Neutrophil (primary cell): Measurements from ENCODE around the gene BEX5.
"Not testable (repeated sequence)": the region's sequence is repeated elsewhere in the genome, so short reads cannot be mapped to it uniquely, and the experiment has no call there.

Experiments used
- H3K27ac ChIP-seq: fragments of 200-600 bp; sonication (generic); 2 replicates; pipeline ENCODE4 v1.5.1; 2016; ENCODE audit warnings: mild to moderate bottlenecking, moderate library complexity
- H3K27me3 ChIP-seq: fragments of 200-600 bp; sonication (generic); 2 replicates; pipeline ENCODE4 v1.6.0; 2016; ENCODE audit warnings: mild to moderate bottlenecking
- H3K36me3 ChIP-seq: fragments of 200-600 bp; sonication (generic); 2 replicates; pipeline ENCODE4 v1.5.1; 2017
- H3K4me1 ChIP-seq, 2 experiments: fragments of 200-600 bp in 1 of 2; sonication (generic) in 1 of 2; 1 replicate in 1 of 2; 2 replicates in 1 of 2; pipeline versions ENCODE4 v1.5.1 to v1.6.1; 2013 to 2016; ENCODE audit warnings: low read depth in 1 of 2, low read length in 1 of 2, mild to moderate bottlenecking in 1 of 2, moderate library complexity in 1 of 2; ENCODE audit not compliant: control insufficient read depth in 1 of 2, insufficient read depth in 1 of 2
- H3K4me3 ChIP-seq, 2 experiments: fragments of 200-600 bp in 1 of 2; sonication (generic) in 1 of 2; 1 replicate in 1 of 2; 2 replicates in 1 of 2; pipeline ENCODE4 v1.5.1; 2013 to 2016; ENCODE audit warnings: low read depth in 1 of 2, low read length in 1 of 2, mild to moderate bottlenecking in 1 of 2, moderate library complexity in 1 of 2
- H3K9me3 ChIP-seq: fragments of 200-600 bp; sonication (generic); 2 replicates; pipeline ENCODE4 v1.5.1; 2016
- TF ChIP-seq, protein P1 (sequence below): fragments of 200-600 bp; sonication (generic); IDR thresholded peaks from 2 replicates; pipeline ENCODE4 v1.5.1; 2016; ENCODE audit warnings: antibody characterized with exemption

Gene BEX5

GRCh38 chrX:102138064-102138463 lies 17.7 kb downstream of the BEX5 start:
- Histone ChIP-seq H3K27ac (no peak overlapping the region), H3K36me3 (no peaks in the 10 kb centered on the region), H3K9me3 (no peaks in the 10 kb centered on the region), H3K4me1 (no peaks in the 10 kb centered on the region), H3K4me3 (no peak overlapping the region), H3K27me3 (peaks cover 18% of the 10 kb centered on the region)
- TF ChIP-seq, protein P1, sequence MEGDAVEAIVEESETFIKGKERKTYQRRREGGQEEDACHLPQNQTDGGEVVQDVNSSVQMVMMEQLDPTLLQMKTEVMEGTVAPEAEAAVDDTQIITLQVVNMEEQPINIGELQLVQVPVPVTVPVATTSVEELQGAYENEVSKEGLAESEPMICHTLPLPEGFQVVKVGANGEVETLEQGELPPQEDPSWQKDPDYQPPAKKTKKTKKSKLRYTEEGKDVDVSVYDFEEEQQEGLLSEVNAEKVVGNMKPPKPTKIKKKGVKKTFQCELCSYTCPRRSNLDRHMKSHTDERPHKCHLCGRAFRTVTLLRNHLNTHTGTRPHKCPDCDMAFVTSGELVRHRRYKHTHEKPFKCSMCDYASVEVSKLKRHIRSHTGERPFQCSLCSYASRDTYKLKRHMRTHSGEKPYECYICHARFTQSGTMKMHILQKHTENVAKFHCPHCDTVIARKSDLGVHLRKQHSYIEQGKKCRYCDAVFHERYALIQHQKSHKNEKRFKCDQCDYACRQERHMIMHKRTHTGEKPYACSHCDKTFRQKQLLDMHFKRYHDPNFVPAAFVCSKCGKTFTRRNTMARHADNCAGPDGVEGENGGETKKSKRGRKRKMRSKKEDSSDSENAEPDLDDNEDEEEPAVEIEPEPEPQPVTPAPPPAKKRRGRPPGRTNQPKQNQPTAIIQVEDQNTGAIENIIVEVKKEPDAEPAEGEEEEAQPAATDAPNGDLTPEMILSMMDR: no peak

GRCh38 chrX:102129473-102129872 lies 26.3 kb downstream of the BEX5 start:
- Histone ChIP-seq H3K4me1 (no peaks in the 10 kb centered on the region), H3K9me3 (no peaks in the 10 kb centered on the region), H3K36me3 (no peaks in the 10 kb centered on the region), H3K4me3 (no peak overlapping the region), H3K27ac (no peak overlapping the region), H3K27me3 (peaks cover 41% of the 10 kb centered on the region)
- TF ChIP-seq, protein P1: no peak

DNA sequence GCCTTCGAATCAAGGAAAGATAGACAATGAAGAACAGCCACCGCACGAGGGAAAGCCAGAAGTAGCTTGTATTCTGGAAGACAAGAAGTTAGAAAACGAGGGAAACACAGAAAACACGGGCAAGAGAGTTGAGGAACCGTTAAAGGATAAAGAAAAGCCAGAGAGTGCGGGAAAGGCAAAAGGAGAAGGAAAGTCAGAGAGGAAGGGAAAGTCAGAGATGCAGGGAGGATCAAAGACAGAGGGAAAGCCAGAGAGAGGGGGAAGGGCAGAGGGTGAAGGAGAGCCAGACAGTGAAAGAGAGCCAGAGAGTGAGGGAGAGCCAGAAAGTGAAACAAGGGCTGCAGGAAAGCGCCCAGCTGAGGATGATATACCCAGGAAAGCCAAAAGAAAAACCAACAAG lies 28.9 kb downstream of the BEX5 start:
- Histone ChIP-seq H3K4me1 (no peaks in the 10 kb centered on the region), H3K9me3 (no peaks in the 10 kb centered on the region), H3K4me3 (no peak overlapping the region), H3K27me3 (peaks cover 62% of the 10 kb centered on the region), H3K36me3 (no peaks in the 10 kb centered on the region), H3K27ac (no peak overlapping the region)
- TF ChIP-seq, protein P1: no peak

DNA sequence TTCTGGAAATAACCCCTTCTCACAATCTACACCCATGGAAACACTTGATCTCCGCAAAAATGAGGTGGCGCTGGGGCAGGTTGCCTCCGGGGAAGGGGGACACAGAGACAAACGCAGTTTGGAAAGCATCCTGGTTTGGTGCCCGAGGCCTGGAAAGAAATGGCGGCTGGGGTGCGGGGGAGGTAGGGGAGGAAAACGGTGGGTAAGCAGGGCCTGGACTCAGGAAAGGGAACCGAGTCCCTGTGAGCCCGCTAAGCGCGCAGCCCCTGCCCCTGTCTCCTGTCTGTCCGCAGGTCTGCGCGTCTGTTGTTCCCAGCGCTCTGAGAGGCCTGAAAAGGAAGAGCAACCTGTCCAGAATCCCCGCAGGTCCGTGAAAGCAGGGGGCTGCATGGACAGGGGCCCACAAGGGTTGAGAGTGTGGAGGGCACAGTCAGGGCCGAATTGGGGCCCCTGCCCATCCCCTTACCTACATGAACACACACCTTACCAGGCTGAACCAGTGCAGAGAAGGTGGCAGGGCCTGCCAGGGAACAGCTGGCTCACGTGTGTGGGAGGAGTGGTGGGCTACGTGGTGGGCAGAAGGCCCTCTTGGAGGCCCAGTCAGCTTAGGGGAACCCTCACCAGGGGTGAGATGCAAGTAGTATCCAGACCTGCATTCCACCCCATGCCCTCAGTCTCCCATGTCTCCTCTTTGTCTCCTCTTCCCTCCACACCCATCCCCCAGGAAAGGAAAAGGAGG lies 29.5 kb downstream of the BEX5 start:
- H3K27me3 ChIP-seq: peaks cover 62% of the 10 kb centered on the region
- H3K36me3 ChIP-seq, H3K9me3 ChIP-seq, H3K4me1 ChIP-seq, H3K4me3 ChIP-seq, H3K27ac ChIP-seq: not testable (repeated sequence)

DNA sequence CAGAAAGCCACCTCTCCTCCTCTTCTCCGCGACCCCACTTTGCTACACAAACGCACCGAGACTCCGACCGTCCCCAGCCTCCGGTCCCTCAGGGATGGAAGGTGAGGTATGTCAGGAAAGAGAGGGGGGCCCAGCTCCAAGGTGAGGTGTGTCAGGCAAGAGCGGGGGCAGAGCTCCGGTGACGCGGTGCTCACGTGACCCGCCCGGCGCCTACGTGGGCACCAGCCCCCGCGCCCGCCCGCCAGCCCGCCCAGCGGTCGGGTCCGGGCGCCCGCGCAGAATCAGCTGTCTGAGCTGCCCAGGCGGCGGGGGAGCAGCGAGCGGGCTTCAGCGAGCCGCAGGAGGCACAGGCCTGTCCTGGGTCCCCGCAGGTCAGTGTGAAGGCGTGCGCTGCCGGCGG lies 30.3 kb downstream of the BEX5 start, which contains the start of gene TCEAL2:
TSS of gene TCEAL2 (plus strand) at position 244 of the 400 bp plus-strand sequence. CDS start 1,152 bp downstream, outside the sequence.
- not testable (repeated sequence) for H3K27ac ChIP-seq, H3K4me1 ChIP-seq, H3K36me3 ChIP-seq, H3K4me3 ChIP-seq, H3K9me3 ChIP-seq
- peaks cover 62% of the 10 kb centered on the region for H3K27me3 ChIP-seq

- H3K27me3 ChIP-seq: peaks cover 62% of the 10 kb centered on the region
- H3K9me3 ChIP-seq, H3K4me3 ChIP-seq: not testable (repeated sequence)
These were observed 30.8 kb downstream of the BEX5 start for GRCh38 chrX:102125014-102125413.

DNA sequence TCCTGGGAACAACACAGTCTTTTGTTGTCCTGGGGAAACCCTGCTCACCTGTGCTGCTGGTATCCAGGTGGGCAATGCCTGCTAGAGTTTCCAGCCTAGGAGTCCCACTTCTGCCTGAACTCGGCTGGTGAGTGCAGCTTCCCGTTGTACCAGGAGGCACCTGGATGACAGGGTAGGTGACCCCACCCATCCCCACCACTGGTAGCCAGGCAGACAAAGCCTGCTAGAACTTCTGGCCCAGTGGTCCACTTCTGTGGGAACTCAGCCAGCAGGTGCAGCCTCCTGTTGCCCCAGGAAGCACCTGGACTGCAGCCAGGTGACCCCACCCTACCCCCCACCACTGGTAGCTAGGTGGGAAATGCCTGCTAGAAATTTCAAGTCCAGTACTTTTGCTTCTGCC lies 40.0 kb downstream of the BEX5 start:
- Histone ChIP-seq H3K27me3 (no peaks in the 10 kb centered on the region), H3K27ac (no peak overlapping the region), H3K4me1 (no peaks in the 10 kb centered on the region), H3K4me3 (no peak overlapping the region), H3K36me3 (no peaks in the 10 kb centered on the region), H3K9me3 (no peaks in the 10 kb centered on the region)
- TF ChIP-seq, protein P1: no peak

More at GRCh38 chrX:102125014-102125413, 30.8 kb downstream of the BEX5 start:
- H3K4me1 ChIP-seq, H3K27ac ChIP-seq, H3K36me3 ChIP-seq: not testable (repeated sequence)
